GM21423 (cell line): Measurements from ENCODE around the gene TMCO4.

Experiments used
- ATAC-seq: cut with Tn5 transposase; IDR thresholded peaks from one replicate; pipeline ENCODE4 v1.9.1; 2021; ENCODE audit warnings: mild to moderate bottlenecking, moderate library complexity; ENCODE audit not compliant: unreplicated experiment

Gene TMCO4

DNA sequence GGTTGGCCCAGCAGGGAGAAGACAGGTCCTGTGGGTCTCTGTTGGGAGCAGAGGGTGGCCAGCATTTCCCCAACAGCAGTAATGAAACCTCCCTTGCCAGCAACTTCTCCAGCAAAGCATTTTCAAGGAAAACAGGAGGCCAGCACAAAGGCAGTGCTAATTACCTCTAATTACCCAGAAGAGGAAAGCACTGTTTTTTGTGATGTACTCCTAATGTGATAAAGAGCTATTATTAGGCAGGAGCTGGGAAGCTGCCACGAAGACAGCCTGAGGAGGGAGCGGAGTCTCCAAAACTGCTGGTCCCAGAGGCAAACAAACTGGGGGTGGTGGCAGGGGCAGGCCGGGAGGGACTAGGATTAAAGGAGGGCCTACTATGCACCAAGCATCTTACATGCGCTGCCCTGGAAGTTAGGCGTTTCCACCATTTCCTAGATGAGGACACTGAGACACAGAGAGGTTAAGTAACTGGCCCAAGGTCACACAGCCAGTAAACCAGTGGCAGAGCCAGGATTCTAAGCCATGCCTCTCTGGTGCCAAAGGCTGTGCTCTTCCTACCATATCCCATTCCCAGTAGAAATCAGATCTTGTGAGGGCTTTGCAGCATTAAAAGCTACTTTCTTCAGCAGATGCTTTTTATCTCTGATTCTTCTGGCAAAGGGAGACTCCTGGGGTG lies 110.5 kb downstream of the TMCO4 start:
- ATAC-seq = no peak

DNA sequence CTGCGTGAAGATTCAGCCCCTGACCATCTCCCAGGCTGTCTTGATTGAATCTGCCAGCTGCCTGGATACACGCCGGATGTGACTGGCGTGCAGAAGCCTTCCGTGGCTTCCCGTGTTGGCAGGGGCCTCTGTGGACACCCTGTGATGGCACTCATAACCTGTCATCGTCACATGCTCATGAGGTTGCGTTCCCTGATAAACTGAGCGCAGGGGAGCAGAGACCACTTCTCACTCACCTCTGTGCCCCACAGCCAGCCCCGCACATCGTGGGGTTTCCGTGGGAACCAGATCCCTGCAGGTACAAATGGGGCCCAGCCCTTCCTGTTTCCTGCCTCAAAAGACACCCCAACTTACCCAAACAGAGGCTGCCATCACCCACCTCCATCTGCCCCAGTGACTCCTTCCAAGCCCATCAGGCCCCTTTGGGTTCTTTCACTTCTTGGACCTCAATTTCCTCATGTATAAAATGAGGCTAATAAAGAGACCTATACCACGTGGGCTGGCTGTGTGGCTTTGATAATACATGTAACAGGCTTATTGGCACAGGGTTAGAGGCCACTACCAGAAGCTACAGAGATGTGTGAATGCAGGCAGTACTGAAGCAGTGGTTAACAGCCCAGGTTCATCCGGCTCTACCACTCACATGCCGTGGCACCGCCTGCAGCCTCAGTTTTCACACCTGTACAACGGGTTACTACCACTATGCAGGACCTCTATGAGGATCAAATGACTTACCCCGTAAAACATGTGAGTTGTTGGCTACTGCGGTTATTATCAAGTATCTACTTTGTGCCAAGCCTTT lies 111.5 kb downstream of the TMCO4 start:
- ATAC-seq = no peak

DNA sequence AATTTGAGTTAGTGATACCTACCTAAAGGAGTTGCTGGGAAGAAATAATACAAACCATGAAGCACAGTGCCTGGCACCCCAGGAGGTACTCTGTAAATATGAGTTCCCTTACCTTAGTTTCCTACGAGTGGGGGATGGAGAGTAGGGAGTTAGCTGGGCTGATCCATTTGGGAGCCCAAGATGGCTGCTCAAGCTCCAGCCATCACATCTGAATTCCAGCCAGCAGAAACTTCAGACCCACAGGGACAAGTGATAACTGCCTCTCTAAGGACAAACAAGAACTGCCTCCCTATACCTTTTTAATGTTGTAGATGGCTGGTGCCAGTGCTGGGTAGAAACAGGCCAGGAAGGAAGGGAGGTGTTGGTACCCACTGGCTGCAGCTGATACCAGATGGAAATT lies 112.3 kb downstream of the TMCO4 start:
- ATAC-seq = no peak

DNA sequence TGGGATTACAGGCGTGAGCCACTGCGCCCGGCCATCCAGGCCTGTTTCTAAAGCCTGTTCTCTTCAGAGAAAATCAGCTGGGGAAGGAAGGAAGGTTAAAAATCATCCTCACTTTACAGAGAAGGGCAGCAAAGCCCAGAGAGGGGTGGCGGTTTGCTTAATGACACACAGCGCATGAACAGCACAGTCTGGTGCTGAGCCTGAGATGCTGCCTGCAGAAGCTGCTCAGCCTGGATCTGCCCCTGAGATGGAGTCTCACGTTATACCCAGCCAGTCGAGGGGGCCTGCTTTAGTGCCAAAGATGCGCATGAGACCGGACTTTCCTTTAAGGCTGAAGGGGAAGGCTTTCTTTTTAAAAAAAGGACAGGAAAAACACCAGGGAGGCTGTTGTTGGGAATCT lies 113.7 kb downstream of the TMCO4 start:
- no peak for ATAC-seq

DNA sequence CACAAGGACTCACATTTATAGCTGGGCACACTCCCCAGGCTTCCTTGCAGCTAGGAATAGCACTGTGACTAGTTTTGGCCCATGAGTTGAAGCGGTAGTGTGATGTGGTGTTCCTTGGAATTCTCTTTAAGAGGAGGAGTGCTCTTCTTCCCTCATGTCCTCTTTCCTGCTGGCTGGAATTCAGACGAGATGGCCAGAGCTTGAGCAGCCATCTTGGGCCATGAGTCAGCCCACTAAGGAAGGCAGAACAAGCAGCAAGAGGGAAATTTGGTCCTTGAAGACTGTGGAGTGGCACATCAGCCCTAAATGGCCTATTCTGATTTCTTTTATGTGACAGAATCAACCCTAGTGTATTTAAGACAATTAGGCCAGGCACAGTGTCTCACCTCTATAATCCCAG lies 115.0 kb downstream of the TMCO4 start:
- no peak for ATAC-seq

DNA sequence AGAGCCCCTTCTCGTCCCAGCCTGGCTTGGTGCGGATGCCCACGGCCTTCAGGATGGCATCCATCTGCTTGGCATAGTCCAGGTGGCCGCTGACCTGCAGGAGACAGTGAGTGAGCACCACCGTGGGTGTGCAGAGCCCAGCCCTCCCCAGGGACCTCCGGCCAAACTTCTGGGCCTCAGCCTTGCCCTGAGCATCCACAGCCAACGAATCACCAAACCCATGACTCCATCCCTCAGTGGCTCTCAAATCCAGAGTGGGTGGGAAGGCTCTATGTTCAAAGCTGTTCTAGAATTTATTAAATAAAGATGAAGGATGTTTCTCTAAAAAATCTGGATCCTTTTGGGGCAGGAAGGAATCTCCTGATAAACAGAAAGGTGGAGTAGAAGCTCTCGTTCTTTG lies 116.4 kb downstream of the TMCO4 start:
- ATAC-seq = no peak

DNA sequence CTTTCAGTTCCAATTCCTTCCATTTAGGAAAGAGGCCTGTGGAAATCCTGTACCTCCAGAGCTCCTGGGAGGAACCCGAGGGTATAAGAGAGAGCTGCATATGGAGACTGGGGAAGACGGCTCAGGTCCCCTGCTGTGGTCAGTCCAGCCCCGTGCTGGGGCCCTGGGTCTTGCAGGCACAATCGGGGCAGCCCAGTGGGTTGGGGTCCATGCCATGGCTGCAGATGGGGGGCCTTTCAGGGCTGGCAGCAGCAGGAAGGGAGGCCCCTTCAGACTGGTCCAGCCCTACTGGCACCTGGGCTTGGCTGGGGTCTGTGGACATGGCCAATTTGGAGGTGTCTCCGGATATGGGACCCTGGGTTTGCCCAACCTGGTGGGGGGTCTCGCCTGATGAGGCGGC lies 116.8 kb downstream of the TMCO4 start:
- ATAC-seq = no peak

DNA sequence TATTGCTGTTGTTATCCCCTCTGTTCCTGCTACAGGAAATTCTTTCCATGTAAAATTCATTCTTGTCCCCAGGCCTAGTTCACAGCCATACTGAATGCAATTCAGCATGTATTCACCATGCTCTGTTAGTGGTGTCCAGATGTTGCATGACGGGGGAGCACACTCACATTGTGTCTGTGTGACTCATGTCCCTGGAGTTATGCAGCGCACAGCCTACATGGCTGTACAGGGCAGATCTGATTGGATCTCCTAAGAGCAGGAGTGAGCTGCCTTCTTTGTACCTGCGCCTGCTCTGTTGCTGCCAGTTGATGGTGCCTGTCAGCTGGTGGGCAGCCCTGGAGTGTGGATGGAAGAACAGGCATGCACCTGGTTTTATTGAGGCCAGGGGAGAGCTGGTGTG lies 117.5 kb downstream of the TMCO4 start:
- ATAC-seq = no peak

DNA sequence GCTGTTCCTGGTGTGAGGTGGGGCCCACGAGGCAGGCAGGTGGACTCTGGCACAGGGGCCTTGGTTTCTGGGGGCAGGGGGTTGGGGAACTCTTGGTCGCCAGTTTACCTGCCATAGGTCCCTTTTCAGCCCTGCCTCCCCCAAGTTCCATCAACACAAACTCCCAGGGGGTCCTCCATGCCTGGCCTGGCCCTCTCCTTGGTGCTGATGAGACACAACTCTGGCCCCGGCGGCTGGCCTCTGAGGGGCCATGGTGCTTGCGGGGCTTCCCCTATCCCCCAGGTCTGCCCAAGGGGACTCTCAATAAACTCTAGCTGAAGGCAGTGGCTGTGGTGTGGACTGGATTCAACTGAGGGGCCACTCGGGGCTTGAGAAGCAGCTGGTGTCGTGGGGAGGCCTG lies 119.1 kb downstream of the TMCO4 start:
- no peak for ATAC-seq

DNA sequence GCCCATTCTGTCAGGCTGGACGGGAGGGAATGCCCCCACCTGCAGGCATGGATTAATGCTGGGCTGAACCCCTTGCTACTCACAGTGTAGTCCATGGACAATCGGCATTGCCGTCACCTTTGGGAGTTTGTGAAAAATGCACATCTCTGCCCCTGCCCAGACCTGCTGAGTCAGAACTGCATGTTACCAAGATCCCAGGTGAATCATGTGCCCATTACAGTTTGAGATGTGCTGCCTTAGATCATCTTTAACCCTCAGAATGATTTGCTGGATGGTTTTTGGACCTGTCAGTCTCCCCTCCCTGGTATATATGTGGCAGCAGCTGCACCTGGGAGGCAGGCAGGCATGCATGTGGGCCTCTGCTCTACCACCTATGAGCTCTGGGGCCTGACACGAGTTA lies 120.0 kb downstream of the TMCO4 start:
- no peak for ATAC-seq

DNA sequence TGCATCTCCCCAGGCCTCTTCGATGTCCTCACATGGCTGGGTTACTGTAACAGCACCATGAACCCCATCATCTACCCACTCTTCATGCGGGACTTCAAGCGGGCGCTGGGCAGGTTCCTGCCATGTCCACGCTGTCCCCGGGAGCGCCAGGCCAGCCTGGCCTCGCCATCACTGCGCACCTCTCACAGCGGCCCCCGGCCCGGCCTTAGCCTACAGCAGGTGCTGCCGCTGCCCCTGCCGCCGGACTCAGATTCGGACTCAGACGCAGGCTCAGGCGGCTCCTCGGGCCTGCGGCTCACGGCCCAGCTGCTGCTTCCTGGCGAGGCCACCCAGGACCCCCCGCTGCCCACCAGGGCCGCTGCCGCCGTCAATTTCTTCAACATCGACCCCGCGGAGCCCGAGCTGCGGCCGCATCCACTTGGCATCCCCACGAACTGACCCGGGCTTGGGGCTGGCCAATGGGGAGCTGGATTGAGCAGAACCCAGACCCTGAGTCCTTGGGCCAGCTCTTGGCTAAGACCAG lies 120.7 kb downstream of the TMCO4 start:
- ATAC-seq = no peak

DNA sequence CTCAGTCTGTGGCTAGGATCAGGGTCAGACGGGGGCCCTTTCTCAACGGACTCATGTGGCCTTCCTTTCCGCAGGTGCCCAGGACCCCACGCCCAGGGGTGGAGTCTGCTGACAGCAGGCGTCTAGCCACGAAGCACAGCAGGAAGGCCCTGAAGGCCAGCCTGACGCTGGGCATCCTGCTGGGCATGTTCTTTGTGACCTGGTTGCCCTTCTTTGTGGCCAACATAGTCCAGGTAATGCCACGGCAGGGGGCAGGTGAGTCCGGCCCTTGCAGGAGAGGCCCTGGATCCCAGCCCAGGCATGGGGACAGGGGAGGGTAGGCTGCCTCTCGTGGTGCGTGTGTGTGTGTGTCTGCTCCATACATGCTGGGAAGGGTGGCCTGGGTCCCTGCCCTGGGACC lies 121.2 kb downstream of the TMCO4 start:
- ATAC-seq = no peak

DNA sequence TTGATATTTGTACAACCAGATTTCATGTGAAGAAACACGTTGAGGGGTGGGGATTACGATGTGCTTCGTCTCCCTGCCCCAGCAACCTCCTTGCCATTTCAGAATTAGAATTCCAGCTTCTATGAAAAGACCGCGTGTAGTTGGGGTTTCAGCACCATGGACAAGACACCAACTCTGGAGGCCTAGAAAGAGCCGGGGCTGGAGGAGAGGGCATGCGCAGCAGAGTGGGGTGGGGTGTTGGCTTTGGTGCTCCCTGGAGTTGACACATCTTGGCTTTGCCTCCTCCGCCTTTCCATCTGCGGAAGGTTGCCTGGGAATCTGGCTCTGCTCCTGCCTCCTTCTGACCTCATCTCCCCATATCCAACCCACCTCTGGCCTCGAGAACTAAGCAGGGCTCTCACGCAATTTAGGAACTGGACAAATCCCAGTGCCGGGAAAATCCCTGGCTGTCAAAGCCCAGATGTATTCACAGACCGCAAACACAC lies 123.2 kb downstream of the TMCO4 start:
- ATAC-seq = no peak

DNA sequence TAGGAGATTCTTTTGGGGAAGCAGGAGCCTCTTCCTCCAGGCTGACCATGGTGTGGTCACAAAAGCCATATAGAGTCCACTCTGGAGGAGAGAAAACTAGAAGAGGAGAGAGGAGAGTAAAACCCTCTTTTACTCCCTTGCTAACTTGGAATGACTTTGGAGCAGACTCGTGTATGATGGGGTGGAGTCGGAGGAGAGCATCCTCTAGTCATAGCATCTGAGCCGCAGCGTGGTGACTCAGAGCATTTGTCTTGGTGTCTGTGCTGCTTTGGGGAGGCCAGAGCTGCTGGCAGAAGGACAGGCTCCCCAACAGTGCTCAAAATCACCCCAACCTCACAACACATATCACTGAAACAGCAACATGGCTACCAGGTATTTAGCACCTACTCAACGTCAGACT lies 123.9 kb downstream of the TMCO4 start:
- ATAC-seq = no peak

DNA sequence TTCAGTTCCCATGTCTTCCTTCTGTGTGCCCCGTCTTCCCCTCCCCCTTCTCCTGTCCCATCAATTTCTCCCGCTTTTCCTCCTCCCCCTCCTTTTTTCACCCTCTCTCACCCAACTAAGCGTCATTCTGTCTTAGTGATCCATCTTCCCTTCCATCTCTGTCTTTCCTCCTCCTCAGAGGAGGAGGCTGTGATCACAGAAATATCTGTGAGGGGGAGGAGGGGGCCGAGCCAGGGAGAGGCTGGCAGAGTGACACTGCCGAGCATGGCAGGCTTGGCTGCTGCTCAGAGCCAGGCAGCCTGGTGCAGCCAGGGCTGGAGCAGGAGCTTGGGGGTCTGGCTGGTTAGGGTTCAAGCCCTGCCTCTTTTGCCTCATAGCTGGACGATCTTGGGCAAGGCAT lies 127.5 kb downstream of the TMCO4 start:
- ATAC-seq = no peak

DNA sequence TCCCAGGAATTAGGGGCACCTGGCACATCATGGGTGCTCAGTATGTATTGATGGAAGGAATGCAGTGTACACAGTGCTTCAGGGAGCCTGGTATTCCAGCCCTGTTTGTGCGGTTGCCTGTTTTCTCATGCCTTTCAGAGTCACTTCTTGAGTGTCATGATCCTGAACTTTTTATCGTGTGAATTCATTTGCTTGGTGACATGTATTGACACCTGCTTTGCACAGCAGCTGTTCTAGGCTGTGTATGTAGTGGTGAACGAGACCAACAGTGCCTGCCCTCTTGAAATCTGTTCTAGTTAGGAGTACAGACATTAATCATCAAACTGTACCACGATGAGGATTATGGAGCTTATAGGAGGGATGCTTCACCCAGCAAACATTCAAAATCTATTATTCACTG lies 128.9 kb downstream of the TMCO4 start:
- ATAC-seq = no peak

DNA sequence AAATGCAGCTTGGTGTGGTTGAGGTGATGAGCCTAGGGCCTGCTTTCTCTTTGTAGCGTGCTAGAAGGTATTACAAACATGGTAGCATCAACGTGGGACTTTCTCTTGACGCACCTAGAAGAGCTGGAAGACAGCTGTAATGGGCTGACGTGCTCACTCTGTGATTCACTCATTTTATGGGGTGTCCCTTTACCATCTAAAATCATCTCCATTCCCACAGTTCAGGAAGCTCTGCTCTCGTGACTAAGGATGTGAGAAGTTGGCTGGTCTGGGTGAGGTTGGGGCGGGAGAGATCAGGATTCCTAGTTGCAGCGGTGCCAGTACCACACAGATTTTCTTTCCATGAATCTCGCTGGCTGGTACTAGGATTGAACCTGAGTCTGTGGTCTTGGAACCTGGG lies 130.8 kb downstream of the TMCO4 start:
- no peak for ATAC-seq

DNA sequence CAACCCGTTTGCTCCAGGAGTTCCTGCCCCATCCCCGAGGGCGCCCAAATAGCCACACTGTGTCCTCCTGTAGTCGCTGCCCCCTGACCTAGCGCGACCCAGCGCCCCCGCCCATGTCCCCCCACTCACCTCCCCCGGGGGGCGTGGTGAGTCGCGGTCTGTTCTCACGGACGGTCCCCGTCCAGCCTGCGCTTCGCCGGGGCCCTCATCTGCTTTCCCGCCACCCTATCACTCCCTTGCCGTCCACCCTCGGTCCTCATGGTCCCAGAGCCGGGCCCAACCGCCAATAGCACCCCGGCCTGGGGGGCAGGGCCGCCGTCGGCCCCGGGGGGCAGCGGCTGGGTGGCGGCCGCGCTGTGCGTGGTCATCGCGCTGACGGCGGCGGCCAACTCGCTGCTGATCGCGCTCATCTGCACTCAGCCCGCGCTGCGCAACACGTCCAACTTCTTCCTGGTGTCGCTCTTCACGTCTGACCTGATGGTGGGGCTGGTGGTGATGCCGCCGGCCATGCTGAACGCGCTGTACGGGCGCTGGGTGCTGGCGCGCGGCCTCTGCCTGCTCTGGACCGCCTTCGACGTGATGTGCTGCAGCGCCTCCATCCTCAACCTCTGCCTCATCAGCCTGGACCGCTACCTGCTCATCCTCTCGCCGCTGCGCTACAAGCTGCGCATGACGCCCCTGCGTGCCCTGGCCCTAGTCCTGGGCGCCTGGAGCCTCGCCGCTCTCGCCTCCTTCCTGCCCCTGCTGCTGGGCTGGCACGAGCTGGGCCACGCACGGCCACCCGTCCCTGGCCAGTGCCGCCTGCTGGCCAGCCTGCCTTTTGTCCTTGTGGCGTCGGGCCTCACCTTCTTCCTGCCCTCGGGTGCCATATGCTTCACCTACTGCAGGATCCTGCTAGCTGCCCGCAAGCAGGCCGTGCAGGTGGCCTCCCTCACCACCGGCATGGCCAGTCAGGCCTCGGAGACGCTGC lies 133.9 kb downstream of the TMCO4 start:
- ATAC-seq = no peak

DNA sequence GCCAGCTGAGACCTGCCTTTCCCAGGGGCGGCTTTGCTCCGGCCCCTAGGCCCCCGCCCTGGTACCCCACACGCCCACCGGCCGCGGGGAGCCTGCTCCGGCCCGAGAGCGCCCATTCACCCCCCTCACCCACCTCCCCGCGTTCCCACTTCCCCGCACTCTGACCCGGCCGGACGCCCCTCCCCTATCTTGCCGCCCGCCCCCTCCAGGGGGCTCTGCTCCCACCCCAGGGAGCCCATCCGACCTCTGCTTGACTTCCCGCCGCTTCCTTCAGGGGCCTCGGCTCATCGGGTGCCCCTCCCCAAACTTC lies 134.6 kb downstream of the TMCO4 start:
- no peak for ATAC-seq

DNA sequence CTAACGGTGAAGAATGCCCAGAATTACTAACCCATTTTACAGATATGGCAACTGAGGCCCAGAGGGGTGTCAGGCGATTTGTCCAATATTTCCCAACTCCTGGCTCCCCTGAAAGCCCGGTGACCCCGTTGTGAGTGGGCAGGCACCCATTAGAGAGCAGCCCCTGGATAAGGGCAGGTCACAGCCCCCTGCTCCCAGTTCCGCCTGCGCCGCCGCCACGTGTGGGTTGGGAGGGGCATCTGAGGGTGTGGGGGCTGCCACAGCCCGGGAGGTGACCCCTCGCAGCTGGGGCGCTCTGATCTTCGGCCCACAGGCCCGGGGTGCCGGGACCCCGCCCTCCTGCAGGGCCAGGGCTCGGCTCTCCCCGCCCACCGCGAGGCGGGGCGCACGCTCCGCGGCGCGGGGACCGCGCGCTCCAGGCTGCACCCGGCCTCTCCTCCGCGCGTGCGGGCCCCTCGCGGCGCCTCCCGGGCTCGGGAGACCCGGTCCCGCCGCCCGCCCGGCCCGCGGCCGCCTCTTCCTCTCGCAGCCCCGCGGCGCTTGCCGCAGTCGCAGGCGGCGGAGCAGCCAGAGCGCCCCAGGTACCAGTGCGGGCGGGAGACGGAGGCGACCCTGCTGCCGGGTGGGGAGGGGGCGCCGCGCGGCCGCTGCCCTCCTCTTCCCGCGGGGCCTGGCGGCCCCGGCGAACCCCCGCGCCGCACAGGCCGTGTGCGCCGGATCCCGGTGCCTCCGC lies 135.1 kb downstream of the TMCO4 start, which contains the start of gene HTR6:
Gene HTR6 (plus strand): TSS at position 423 of the 733 bp plus-strand sequence. CDS start 879 bp downstream, outside the sequence.
- no peak for ATAC-seq
